D721Med (cell line): Measurements from ENCODE around the gene GDF2.

Experiments
- DNase-seq: peaks from one replicate; pipeline ENCODE4 v3.0.0; 2011; ENCODE audit warnings: low spot score; ENCODE audit not compliant: insufficient read length
- FAIRE-seq: peaks from 2 replicates; lab custom pipeline; 2011; peaks lifted over from hg19 to GRCh38; lab: Jason Lieb, UNC
- TF ChIP-seq, protein P1 (sequence below): IDR thresholded peaks from 2 replicates; pipeline ENCODE4 v1.5.1; 2012; ENCODE audit warnings: mild to moderate bottlenecking, control low read depth; ENCODE audit not compliant: insufficient read depth; ENCODE audit errors: missing control alignments

Gene GDF2

DNA sequence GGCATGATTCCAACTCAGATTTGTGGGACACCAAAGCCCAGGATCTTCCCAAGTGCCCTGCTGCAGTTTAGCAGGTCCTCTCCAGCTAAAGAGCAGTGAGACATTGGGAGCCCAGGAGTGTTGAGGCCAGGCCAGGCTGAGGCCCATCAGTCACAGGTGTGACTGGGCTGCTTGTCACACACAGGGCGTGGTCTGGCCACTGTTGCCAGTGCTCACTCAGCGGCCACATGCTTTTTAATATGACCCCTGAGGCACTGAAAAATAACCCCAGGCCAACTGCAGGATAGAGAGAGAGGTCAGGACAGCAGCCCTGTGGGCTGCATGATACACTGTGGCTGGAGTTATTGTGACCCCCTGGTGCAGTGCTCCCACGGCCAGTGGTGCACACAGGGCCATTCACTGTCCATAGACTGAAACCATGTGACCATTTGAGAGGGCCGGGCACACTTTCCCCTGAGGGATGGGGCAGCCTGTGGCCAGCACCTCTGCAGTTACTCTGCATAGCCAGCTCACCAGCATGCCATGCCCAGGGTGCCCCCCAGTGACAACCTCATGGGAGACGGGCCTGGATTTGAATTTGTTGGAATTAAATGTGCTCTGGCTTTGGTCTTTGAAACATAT, 4.2 kb downstream of the GDF2 start:
- no peak for FAIRE-seq
- TF ChIP-seq, protein P1, sequence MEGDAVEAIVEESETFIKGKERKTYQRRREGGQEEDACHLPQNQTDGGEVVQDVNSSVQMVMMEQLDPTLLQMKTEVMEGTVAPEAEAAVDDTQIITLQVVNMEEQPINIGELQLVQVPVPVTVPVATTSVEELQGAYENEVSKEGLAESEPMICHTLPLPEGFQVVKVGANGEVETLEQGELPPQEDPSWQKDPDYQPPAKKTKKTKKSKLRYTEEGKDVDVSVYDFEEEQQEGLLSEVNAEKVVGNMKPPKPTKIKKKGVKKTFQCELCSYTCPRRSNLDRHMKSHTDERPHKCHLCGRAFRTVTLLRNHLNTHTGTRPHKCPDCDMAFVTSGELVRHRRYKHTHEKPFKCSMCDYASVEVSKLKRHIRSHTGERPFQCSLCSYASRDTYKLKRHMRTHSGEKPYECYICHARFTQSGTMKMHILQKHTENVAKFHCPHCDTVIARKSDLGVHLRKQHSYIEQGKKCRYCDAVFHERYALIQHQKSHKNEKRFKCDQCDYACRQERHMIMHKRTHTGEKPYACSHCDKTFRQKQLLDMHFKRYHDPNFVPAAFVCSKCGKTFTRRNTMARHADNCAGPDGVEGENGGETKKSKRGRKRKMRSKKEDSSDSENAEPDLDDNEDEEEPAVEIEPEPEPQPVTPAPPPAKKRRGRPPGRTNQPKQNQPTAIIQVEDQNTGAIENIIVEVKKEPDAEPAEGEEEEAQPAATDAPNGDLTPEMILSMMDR = no peak
- DNase-seq = no peak

DNA sequence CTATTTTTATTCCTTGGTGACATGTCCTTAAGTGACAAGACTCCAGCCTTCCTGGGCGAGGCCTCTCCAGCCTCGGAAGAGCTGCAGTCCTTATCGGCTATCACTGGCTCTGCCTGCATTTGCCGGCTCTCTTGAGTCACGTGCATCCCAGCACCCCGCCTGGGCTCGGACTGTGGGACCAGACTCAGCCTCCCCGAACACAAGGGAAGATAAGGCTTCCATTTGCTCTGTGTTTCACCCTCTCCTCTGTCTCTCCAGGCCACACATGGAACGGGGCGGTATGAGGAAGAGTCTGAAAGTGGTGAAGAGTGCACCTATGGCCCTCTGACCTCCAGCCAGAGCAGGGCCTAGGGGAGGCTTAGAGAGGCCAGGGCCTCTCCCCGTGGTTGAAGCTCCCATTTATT, 4.7 kb downstream of the GDF2 start:
- FAIRE-seq = no peak
- DNase-seq = no peak
- TF ChIP-seq, protein P1 = no peak

GRCh38 chr10:47329855-47330254, 7.6 kb downstream of the GDF2 start:
- TF ChIP-seq, protein P1 = no peak
- FAIRE-seq = no peak
- no peak for DNase-seq

DNA sequence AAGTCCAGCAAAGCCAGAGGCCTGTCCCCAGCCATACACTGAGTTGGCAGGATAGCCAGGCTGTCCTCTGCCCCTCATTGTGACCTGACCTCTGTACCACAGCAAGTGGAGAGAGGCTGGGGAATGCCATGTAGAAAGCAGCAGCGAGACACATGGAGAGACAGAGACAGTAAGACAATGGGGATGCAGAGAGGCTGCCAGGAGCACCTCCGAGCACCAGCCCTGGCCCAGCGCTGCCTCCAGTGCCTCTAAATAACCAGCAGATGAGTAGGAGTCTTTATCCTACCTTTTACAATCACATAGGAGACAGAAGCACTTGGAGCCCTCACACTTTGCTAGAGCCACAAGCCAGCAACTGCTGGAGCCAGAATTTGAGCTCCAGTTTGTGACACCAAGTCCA, 8.1 kb downstream of the GDF2 start:
- DNase-seq = no peak
- no peak for FAIRE-seq
- TF ChIP-seq, protein P1 = no peak

GRCh38 chr10:47330804-47331203, 8.6 kb downstream of the GDF2 start:
- FAIRE-seq = no peak
- DNase-seq = no peak
- TF ChIP-seq, protein P1 = no peak

- TF ChIP-seq, protein P1 = no peak
- FAIRE-seq (no peak), DNase-seq (no peak)
Measured at GRCh38 chr10:47331491-47331890, 9.2 kb downstream of the GDF2 start.

DNA sequence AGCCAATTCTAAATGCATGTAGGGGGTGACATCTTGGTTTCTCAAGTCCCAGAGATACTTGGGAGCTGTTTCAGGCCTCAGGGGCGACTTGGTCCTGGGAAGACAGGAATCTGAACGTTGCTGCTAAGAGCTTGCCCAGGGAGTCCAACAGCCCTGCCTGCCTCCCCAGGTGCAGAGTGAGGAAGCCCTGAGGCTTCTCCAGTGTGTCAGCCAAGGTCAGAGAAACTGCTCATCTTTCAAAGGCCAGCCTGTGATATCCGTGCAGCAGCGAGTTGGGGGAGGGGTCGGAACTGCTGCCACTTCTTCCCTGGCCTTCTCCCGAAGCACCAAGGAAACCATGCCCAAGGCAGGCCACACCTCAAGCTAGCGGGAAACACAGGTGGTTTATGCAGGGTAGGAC, 9.7 kb downstream of the GDF2 start:
- FAIRE-seq (no peak), DNase-seq (no peak)
- TF ChIP-seq, protein P1 = no peak
